GM10847 (cell line): ENCODE results near the gene PBX1.

Experiments used
- POLR2A ChIP-seq: IDR thresholded peaks from 2 replicates; pipeline ENCODE4 v1.6.1; 2011; ENCODE audit not compliant: insufficient read length; ENCODE audit errors: extremely low read depth

Gene PBX1

GRCh38 chr1:164891615-164892014, 332.6 kb downstream of the PBX1 start:
- no peak for TF ChIP-seq POLR2A

- no peak for TF ChIP-seq POLR2A
Observed at GRCh38 chr1:164895026-164895912, 336.3 kb downstream of the PBX1 start.

GRCh38 chr1:164901031-164901430, 342.0 kb downstream of the PBX1 start:
- TF ChIP-seq POLR2A, result no peak
